ENCODE measurements around the gene HOXC5.
A peak's percentile ranks its signal among the peaks of the same experiment; 100 is the strongest.

The HOXC5 gene

GRCh38 chr12:54019924-54020590 lies 12.8 kb upstream of the HOXC5 start:
- no peak for DNase-seq (ENCODE audit: low spot score)

GRCh38 chr12:54020591-54021405 lies 12.1 kb upstream of the HOXC5 start:
- DNase-seq (ENCODE audit: low spot score): no peak

GRCh38 chr12:54021432-54022013 lies 11.3 kb upstream of the HOXC5 start:
- DNase-seq (ENCODE audit: low spot score): no peak

DNA sequence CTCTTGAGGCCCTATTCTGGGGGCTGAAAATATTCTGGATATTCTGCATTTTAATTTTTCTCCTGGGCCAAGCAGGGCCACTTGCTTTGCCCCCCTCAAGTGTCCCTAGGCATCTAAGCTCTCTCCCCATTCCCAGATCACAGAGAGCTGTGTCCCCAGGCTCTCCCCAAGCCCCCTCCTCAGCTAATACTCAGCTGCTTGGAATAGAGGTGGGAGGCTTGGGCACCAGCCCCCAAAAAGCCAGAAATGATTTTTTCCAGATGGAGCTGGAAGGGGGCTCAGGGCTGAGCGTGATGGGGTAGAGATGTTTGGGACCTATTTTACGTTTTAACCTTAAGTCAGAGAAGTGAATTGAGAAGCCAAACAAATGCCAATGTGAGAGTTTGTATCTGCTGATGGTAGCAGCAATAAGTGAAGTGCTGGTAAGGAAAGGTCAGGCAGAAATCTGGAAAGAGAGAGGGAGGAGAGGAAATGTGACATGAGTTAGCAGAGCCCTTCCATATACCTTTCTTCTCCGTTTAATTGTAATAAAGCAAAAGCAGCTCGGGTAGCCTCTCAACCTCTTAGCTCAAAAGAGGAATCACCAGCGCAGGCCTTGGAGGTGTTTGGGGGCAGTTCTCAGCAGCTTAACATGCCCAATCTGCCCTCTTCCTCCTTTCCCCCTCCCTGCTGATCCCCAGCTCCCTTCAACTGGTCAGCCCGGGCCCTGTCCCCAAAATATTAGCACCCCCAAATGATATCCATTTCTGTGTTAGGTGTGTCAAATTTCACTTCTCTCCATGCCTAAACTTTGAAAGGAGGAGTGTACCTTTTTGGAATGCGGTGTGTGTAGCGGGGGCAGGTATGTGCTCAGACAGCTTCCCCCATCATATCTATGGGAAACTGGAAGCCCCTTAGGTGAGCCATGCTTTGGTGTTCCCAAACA lies 9.6 kb upstream of the HOXC5 start:
- DNase-seq (ENCODE audit: low spot score): no peak

DNA sequence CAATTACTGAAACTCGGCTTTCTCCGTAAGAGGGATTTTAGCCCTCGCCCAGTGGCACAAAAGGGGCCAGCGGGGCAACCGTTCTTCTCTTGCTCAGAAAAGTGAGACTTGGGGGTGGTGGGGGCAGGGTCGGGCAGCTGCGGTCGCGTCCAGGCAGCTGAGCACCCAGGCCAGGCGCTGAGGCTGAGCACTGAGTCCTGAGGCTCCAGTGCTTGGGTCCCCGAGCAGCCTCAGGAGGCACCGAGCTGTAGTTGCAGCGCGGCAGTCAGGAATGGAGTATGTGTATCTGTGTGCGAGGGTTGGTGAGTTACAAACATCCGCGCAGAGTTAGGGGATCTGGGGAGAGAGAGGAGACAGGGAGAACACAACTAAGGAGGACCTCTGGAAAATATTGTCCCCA lies 8.7 kb upstream of the HOXC5 start:
- no peak for DNase-seq (ENCODE audit: low spot score)

DNA sequence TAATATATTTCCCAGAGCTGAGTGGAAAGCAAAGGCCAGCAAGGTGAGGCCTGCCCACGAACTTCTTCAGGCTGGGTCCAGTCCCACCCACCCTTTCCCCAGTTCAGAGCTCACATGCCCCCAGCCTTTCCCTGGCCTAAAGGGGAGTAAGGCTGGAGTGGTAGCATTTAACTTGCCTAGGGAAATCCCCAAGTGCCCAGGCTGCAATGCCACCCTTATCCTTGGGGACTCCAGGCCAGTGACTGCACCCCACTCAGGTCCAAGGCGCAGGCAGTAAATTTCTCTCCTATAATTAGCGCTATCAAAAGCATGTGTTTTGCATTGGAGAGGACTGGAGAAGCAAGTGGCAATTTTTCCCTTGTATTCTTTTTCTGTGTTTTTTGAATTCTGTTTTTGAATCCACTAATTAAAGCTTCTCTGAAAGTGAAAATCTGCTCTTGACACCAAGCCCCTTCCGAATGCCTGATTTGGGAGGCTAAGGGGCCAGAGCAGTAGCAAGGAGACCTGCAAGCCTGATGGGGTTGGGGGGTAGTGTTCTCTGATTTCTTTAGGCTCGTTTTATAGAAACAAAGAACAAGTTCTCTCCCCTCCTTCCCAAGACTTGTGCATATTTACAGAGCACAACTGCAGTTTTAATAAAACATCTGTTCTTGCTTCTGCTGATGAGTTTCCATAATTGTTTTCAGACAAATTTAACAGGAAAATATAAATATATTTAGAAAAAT lies 8.1 kb upstream of the HOXC5 start:
- DNase-seq (ENCODE audit: low spot score): no peak

DNA sequence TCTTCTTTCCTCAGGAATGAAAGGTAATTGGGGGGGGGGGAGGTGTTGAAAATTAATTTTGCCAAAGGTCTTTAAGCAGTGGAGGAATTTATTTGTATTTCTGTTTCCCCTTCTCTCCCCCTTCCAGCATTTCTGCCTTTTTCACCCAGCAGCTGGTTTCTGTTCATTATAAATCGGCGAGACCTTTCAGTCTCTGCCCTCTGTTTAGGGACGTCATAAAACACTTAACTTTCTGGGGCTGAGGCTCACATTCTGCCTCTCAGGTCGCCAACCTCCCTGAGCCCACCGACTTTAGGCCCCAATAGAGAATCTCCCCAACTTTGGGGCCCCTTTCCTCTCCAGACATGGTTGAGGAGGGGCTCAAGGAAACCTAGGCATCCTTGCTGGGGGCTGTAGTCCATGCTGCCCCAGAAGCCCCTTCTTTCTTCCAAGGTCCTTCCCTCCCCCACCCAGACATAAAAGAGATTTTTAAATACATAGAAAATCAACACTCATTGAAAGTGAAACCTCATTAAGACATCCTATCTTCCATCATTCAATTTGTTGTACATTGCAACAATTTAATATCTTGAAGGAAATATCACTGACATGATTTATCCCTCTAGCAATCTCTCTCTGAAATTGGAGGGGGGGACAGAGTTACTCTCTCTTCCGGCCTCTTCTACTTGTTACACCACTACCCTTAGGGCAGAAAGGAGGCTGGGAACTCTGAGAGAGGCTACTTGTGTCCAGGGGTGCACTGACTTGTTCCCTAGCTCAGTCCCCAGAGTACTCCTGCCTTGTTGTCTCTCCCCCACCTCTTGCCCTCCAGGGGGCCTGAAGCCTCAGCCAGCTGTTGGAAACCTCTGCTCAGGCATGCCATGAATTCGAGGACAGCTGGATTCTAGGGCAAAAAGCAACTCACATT lies 7.1 kb upstream of the HOXC5 start:
- no peak for DNase-seq (ENCODE audit: low spot score)

GRCh38 chr12:54026640-54027441 lies 6.0 kb upstream of the HOXC5 start:
- DNase-seq (ENCODE audit: low spot score): no peak

DNA sequence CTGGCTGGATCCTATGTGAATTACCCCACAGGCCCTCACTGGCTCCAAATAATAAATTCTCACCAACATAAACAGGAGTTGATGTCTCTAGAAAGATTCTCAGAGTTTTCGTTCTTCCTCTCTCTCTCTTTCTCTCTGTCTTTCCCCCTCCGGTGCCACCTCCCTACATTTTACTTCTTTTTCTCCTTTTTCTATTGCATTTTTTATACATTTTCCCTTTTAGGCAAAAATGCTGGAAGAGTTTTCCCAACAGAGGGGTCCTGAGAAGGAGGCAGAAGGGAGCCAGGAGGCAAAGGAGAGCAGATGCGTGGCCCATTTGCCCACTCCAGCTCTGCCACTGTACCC lies 5.4 kb upstream of the HOXC5 start:
- no peak for DNase-seq (ENCODE audit: low spot score)

DNA sequence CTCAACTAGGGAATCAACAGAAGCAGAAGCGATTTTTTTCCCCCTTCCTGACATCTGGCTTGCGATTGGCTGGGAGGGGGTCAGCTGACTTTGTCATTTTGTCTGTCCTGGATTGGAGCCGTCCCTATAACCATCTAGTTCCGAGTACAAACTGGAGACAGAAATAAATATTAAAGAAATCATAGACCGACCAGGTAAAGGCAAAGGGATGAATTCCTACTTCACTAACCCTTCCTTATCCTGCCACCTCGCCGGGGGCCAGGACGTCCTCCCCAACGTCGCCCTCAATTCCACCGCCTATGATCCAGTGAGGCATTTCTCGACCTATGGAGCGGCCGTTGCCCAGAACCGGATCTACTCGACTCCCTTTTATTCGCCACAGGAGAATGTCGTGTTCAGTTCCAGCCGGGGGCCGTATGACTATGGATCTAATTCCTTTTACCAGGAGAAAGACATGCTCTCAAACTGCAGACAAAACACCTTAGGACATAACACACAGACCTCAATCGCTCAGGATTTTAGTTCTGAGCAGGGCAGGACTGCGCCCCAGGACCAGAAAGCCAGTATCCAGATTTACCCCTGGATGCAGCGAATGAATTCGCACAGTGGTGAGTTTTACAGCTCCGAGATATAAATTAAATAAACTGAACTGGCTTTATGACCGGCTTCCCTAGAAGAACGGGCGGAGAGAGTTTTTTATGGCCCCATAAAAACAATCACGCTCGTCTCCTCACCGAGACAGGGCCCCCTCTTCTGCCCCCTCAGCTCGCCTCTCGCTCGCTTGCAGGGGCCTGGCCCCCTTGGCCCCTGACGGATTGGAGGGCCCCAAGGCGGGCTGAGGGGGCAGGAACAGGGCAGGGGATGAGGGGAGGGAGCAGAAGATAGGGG lies 4.3 kb upstream of the HOXC5 start, which contains the start of gene HOXC6:
TSS of gene HOXC6 (plus strand) at position 127 of the 888 bp plus-strand sequence. CDS start at position 209, 82 bp downstream.
- DNase-seq (ENCODE audit: low spot score): no peak

GRCh38 chr12:54029529-54030441 lies 3.1 kb upstream of the HOXC5 start:
- no peak for DNase-seq (ENCODE audit: low spot score)

GRCh38 chr12:54030442-54030801 lies 2.4 kb upstream of the HOXC5 start:
- no peak for DNase-seq (ENCODE audit: low spot score)

- no peak for DNase-seq (ENCODE audit: low spot score)
Observed at GRCh38 chr12:54030889-54031471, 1.9 kb upstream of the HOXC5 start.

DNA sequence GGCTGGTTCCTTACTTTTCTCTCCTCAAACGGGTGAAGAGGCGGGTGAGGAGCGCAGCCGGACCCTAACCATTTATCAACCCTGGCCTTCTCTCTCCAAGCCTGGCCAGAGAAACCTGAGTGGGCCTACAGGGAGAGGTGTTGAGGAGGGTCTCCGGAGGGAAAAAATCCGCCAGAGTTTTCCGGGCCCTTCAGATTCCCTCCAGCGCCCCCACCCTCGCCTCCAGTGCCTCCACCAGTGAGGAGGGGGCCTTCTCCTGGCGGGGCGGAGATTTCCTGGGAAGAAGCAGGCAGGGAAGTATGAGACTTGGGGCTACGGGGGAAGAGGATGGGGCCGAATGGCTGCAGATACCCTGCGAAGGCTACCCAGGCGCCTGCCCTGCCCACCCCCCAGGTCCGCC lies 1.4 kb upstream of the HOXC5 start:
- no peak for DNase-seq (ENCODE audit: low spot score)

- peak; percentile 64 for DNase-seq (ENCODE audit: low spot score)
Observed at GRCh38 chr12:54032086-54032619, 697 bp upstream of the HOXC5 start.

DNA sequence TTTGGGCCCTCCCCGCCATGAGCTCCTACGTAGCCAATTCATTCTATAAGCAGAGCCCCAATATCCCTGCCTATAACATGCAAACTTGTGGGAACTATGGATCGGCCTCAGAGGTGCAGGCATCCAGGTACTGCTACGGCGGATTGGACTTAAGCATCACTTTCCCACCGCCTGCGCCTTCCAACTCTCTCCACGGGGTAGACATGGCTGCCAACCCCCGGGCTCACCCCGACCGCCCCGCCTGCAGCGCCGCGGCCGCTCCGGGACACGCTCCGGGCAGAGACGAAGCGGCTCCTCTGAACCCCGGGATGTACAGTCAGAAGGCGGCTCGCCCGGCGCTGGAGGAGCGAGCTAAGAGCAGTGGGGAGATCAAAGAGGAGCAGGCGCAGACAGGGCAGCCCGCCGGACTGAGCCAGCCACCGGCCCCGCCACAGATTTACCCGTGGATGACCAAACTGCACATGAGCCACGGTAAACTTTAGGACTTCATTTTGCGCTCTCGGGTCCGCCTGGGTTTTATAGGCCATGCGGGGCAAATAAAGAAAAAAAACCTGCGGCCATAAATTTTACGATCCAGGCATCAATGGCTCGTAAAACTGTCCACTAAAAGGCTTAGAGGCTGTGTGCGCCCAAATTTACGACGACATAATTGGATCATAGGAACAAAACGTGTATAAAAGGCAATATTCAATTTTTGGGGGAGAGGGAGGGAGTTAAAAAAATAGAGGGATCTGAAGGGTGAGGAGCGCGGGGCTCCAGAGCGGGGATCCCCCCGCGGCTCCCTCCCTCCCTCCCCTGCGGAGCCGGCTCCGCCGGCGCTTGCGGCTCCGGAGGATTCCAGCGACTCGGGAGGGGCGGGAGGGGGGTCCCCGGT lies 493 bp downstream of the HOXC5 start:
- DNase-seq (ENCODE audit: low spot score): no peak

Data from cerebellar cortex (tissue), 1 donor.